22Rv1 (cell line): ENCODE measurements around the gene IPP.

ENCODE experiments used
- ZFX ChIP-seq: fragments of 450-650 bp; IDR thresholded peaks from 2 replicates; pipeline ENCODE4 v1.6.1; 2017; ENCODE audit warnings: antibody characterized with exemption, borderline replicate concordance
- TF ChIP-seq, protein P1 (sequence below): fragments of 450-650 bp; IDR thresholded peaks from 2 replicates; pipeline ENCODE4 v1.5.1; 2017; ENCODE audit warnings: mild to moderate bottlenecking

DNA sequence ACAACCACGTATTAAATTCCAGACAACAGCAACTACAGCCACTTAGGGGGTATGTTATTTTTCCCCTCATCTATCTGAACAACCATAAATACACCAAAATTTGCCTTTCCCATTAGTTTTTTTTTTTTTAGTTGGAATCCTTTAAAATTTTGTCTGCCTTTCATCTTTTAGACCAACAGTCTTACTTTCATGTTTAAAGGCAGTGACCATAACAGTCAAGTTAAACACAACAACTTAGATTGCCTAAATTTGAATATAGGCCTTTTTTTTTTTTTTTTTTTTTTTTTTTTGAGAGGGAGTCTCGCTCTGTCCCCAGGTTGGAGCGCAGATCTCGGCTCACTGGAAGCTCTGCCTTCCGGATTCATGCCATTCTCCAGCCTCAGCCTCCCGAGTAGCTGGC is 67.5 kb downstream of the IPP start:
- TF ChIP-seq, protein P1, sequence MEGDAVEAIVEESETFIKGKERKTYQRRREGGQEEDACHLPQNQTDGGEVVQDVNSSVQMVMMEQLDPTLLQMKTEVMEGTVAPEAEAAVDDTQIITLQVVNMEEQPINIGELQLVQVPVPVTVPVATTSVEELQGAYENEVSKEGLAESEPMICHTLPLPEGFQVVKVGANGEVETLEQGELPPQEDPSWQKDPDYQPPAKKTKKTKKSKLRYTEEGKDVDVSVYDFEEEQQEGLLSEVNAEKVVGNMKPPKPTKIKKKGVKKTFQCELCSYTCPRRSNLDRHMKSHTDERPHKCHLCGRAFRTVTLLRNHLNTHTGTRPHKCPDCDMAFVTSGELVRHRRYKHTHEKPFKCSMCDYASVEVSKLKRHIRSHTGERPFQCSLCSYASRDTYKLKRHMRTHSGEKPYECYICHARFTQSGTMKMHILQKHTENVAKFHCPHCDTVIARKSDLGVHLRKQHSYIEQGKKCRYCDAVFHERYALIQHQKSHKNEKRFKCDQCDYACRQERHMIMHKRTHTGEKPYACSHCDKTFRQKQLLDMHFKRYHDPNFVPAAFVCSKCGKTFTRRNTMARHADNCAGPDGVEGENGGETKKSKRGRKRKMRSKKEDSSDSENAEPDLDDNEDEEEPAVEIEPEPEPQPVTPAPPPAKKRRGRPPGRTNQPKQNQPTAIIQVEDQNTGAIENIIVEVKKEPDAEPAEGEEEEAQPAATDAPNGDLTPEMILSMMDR: no peak
- no peak for TF ChIP-seq ZFX
